NCI-H1048 (cell line): ENCODE data around the gene TBL1Y.
"Not testable (repeated sequence)": the region's sequence is repeated elsewhere in the genome, so short reads cannot be mapped to it uniquely, and the experiment has no call there.

ENCODE experiments used
- DNase-seq: peaks from one replicate; lab custom pipeline; 2025; lab: John Stamatoyannopoulos, UW

Gene TBL1Y

DNA sequence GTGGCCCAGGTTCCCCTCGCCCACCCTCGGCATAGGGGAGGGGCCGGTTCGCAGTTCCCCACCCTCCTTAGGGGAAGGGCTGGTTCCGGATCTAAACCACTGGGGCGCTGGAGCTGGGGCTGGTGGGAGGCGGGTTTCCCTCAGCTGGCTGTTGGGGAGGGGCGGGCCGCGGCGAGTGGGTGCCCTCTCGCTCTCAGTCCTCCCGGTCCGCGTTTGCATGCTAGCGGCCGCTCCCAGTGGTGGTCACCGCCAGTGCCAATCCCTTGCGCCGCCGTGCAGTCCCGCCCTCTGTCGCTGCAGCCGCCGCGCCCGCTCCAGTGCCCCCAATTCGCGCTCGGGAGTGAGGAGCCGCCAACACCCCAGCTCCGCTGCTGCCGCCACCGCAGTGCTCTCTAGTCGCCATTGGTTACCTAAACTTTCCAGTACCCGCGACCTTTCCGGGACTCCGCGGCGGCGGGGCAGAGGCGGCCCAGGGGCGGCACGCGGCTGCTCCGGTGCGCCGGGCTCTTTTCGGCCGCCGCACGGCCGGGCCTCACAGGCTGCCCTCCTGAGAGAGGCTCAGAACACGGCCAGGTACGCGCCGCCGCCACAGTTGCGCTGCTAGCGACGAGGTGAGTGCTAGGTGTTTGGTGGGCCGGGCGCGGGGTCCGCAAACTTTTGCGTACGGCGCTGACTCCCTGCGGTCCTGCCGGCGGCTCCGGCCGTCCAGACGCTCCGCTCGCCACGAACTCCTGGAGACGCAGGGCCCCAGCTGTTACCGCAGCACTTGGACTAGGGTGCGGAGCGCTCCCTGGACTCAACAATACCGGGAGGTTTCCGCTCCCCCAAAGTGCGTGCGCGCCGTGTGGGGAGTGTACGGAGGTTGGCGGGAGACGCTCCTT, at the start of gene TBL1Y:
TSS of gene TBL1Y (plus strand) at position 326 of the 881 bp plus-strand sequence. CDS start 114,388 bp downstream, outside the sequence.
- DNase-seq: no peak

DNA sequence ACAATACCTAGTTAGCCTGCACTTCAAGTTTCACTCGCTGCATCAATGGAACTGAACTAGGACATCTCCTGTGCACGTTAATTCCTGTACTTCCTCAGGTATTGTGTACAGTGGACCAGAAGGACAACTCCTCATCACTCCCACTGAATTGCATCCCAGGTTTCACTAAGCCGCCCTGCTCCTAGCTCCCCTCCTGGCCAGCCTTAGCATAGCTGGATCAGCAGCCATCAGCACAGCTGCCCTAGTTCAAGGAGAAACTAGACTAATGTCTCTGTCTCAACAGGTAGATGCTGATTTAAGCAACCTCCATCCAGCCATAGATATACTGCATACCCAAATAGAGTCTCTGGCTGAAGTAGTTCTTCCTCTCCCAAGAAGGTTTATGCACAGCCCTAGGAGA, 16.0 kb upstream of the TBL1Y start:
- no peak for DNase-seq

DNA sequence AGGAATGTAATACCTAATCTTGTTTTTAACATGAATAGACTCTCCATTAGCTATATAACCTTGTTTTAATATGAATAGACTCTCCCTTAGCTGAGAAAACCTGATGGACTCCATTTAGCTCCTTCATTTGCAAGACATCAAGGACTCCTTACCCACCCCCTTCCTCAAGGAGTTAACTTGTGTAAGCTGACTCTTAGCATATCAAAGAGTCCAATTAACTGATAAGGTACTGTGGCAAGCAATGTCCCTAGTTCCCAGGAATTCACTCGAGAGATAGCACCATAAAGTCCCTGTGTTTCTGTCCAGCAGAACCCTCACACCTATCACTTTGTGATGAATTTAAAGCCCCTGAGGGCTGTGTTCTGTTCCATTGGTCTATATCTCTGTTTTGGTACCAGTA, 15.3 kb upstream of the TBL1Y start:
- DNase-seq: no peak

DNA sequence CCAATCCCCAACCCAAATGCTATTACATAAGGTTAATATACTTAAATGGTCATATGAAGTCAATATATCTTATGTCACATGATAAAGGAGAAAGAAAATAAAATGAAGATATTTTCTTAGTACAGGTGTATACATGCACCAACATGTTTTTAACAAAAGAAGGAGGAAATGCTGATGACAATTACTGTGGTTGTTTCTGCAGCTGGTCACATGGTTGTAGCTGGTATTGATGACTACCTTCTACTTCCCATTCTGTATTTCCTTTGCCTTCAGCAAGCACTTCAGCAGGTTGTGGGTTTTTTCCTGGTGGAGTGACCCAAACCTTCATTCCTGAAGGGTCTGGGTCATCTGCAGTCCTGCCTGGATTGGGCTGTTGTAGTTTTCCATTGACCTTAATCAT, 8.4 kb upstream of the TBL1Y start:
- not testable (repeated sequence) for DNase-seq

DNA sequence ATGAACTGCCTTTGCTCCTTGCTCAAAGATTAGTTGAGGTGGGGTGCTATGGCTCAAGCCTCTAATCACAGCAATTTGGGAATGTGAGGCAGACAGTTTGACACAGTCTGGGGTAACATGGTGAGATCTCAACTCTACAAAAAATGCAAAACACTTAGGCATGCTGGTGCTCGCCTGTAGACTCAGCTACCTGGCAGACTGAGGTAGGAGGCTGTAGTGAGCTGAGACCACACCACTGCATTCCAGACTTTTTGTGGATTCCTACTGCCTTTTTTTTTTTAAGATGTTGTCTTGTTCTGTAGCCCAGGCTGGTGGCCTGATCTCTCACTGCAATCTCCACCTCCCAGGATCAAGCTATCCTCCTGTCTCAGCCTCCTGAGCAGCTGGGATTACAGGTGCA, 2.9 kb upstream of the TBL1Y start:
- DNase-seq: no peak

DNA sequence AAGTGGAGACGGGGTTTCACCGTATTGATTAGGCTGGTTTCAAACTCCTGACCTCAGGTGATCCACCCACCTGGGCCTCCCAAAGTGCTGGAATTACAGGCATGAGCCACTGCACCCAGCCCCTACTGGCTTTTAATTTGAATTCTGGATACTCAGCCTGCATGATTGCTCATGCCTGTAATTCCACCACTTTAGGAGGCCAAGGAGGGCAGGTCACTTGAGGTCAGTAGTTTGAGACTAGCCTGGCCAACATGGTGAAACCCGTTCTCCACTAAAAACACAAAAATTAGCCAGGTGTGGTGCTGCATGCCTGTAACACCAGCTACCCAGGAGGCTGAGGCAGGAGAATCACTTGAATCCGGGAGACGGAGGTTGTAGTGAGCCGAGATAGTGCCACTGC, 2.5 kb upstream of the TBL1Y start:
- not testable (repeated sequence) for DNase-seq

DNA sequence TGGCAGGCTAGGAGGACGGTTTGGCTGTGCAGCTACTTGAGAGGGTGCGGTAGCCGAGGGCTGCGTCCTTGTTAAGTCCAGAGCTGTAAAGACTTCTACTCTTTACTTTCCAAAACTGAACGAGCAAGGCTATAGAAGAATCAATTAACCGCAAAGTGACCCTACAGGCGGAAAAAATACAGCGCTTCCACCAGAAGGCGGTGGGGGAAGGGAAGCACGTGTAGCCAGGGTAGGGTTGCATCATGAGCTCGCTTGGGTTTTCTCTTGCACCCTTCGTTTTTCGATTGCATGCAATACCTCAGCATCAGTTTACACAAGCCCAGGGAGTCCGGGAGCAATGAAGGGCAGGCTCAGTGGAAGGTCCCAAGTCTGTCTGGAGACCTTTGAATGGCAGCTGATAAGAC, 1.4 kb upstream of the TBL1Y start:
- DNase-seq: no peak

DNA sequence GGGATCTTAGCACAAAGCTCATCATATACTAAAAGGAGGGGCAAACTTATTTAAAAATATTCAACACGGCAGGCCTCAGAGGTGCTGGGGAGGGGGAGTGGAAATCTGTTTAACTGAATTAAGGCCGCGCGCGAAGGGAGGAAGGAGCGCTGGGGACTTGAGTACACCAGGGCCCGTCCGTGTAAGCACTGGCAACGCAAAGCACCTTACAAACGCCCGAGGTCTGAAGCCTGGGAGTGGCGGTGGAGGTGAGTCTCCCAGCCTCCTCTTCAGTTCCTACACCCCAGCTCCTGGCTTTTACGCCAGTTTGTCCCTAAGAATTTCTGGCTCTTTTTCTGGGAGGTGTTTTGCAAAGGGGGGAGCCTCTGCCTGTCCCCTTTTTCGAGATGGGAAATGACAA, 641 bp upstream of the TBL1Y start:
- DNase-seq: no peak

DNA sequence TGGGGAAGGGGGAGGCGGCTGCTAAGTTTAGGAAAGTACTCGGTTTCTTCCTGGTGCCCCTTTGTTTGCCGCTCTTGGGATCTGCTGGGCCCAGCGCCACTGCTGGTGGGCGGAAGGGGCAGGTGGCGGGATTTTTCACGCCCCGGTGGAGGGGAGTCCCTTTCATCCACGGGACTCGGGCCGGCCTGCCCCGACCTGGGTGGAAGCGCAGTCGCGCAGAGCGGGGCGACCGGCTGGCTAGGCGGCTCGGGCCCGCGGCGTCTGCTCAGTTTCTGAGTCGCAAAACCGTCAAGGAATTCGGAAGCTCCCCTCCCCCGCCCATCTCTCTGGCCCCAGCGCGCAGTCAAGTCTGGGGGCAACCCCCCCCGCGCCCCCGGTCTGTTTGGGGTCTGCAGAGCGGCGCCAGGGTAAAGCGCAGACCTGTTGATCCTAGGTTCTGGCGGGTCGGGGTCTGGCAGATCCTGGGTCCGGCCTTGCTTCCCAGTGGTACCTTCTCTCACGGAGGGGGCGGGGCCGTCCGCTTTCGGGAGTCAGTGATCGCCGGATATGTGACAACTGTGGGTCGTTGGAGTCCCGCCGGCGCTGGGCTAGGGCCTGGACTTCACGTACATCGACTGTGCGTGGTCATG, 870 bp downstream of the TBL1Y start, which contains the start of gene AMELY:
TSS of gene AMELY (minus strand) at position 500 of the 629 bp plus-strand sequence. CDS start 39,144 bp downstream, outside the sequence.
- DNase-seq: no peak

DNA sequence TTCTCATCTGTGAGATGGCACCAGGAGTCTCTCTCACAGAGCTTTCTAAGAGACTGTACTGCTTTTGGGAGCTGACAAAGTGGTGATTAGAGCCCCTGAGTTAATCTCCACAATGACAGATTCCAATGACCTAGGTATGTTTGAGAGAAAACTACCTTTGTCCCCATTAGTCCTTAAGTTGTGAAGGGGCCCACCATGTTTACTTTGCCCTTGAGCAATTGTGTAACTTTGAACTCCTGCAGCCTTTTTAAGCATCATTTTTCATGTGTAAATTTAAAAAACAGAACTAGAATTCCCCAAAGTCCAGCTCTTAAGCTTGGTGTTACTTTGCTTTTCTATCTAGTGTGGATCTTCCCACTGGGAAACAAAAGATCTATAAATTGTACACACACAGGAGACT, 2.9 kb downstream of the TBL1Y start:
- DNase-seq: no peak

DNA sequence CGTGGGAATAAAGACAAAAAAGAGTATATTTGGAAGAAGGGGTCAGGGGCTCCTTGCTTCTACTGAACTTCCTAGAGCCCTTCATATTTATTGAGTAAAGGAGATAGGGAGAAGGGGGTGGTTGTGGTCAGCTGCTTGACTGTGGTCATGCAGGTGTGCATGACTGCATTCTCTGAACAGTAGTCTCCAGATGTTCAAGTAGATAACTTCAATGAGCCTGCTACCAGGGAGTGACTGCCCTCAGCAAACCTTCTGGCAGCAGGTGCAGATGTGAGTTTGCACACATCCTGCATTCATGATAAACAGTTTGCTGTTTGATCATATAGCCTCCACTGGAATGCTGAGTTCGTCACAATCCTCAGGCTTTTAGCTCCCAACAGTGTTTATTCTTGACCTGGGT, 10.6 kb downstream of the TBL1Y start:
- DNase-seq: no peak

DNA sequence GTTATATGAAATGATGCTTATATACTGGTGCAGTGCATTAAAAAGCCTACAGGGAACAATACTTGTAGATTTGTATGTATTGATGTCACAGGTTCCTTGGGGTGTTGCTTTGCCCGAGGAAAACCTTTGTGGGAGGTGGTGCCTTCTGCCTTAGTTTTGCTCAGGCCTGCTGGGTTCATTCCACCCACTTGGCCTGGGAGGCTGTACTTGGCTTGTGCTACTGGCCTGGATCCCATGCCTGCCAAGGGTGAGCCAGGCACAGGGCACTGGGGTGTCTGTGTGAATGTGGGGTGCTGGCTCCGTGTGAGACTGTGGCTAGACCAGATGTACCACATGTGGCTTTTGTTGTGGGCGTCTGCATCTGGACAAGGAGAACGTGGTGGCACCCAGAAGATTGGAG, 17.8 kb downstream of the TBL1Y start:
- no peak for DNase-seq

DNA sequence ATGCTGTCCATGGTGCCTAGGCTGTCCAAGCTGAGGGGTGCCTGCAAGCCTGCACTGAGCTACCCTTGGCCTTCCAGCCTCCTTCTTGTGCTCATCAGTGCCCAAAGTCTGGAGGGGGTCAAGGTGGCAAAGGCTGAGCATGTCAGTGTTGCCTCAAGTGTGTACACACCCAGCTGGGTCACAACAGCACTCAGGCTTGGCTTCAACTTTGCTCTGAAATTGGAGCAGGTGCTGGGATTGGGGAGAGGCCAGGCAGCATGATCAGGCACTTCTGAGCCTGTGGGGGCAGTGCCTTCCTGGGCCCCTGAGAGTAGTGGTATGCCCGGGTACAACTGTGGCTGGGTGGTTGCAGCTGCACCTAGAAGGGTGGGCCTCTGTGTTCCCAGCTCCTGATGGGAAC, 18.7 kb downstream of the TBL1Y start:
- DNase-seq: no peak

DNA sequence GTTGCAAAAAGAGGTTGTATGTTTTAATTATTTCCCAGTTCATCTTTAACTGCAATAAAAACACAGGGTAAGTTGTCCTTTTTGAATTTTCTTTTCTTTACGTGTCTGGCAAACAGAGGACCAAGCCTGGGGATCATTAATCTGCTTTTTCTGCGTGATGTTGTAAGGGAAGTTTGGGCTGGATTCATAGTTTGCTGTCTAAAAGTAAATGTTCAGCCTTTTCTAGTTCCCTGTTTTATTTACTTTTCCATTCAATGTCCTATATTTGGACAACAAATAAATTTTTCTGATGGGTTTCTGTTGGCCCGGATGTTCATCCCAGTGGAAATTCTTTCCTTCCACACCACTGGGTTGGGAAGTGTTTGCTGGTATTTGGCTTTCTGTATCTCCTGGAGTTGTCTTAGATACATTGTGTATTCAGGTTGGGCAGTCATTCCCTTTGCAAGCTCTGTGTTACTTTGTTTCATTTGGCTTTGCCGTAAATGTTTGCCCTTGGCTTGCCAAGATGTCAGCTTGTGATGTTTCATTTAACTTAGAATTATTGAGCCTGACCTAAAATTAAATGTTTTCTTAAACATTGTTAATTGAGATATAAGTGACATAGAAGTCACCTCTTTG, 21.4 kb downstream of the TBL1Y start:
- DNase-seq: no peak

DNA sequence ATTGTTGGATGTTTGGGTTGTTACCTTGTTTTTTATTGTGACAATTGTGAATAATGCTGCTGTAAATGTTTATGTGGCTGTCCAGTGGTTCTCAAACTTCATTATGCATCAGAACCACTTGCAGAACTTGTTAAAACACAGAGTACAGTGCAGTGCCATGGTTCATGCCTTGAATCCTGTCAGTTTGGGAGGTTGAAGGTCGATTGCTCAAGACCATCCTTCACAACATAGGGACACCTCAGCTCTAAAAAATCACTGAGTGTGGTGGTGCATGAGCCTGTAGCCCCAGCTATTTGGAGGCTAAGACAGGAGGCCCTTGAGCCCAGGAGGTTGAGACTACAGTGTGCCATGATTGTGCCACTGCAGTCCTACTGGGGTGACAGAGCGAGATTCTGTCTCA, 25.0 kb downstream of the TBL1Y start:
- no peak for DNase-seq

DNA sequence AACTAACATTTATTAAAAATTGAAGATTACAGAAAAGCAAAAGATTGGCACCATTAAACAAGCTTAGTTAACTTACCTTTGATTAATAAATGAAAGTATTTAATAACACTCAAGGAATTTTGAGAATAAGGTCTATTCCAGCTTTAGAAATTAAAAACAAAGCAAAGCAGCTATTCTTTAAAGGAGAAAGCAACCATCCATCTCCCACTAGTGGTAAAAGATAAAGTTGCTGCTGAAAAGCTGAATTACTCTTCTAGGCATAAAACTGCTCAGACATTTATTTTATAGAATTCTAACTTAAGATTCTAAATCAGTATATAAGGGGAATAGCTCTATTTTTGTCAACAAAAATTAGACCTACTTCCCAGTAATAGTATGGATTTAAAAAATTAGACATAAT, 37.2 kb downstream of the TBL1Y start:
- no peak for DNase-seq

DNA sequence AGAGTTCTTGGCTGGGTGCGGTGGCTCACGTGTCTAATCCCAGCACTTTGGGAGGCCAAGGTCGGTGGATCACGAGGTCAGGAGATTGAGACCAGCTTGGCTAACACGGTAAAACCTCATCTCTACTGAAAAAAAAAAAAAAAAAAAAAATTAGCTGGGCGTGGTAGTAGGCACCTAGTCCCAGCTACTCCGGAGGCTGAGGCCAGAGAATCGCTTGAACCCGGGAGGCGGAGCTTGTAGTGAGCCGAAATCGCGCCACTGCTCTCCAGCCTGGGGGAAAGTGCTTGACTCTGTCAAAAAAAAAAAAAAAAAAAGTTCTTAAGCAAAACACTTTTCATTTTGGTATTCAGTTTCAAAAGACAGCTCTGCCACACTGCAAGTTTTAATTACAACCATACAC, 37.9 kb downstream of the TBL1Y start:
- no peak for DNase-seq

DNA sequence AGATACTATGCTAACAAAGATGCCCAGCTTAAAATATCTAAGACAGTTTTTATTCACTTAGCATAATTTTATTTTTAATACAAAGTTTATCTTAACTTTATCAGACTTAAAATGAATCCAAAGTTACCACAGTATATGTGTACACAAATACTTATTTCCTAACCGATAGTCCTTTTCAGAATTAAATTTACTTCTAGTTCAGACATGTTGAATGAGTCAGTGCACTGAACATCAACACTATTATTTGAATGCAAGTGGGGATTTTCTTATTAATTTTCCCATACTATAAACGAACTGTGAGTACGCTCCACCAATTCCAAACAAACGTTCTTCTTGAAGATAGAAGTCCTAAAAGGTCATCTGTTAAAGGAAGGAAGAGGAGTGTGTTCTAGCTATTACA, 39.5 kb downstream of the TBL1Y start:
- no peak for DNase-seq

DNA sequence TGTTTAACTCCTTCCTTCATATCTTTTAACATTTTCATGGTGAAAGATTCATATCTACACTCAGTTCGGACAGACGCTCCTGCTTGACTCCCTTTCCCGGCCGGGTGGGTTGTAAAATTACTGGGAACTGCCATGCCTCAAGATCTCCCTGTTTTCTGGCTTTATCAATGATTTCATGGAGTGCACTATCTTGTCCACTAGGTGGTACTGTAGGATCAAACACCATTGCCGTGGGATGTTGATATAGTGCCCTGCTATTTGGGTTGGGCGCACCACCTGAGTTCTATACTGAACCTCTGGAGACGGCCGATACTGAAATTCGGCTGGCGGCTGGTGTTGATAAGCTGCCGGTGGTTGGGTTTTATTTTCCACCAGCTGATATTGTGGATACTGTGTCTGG, 54.2 kb downstream of the TBL1Y start:
- DNase-seq: no peak

DNA sequence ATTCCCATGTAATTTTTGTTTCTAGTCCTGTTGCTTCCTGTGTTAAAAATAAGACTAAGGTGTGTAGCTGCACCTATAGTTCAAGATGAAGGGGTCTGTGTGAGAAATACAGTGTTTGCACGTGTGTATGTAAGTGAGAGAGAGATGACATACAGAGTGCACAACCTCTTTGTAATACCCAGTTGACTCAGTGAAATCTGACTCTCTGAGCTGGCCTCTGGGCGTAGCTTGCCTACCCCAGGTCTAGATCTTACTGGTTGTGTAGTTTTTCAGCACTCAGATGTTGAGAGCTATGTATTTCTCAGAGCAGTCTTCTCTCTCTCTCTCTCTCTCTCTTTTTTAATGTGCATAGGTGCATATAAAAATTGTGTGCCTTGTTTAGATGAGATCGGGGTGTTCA, 56.0 kb downstream of the TBL1Y start:
- DNase-seq: no peak

DNA sequence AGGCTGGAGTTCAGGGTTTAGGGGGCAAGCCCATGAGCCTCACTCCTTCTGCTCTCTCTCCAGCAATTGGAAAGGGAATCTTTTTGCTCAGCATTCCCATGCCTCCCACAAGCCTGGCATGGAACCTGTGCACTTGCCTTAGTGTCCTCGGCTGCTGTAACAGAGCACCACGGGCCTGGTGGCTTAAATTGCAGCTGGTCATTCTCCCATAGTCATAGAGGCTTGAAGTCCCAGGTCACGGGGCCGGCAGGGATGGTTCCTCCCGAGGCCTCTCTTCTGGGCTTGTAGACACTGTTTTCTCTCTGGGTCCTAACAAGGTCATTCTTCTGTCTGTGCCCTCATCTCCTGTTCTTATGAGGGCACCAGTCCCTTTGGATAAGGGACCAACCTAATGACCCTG, 57.2 kb downstream of the TBL1Y start:
- DNase-seq: no peak

DNA sequence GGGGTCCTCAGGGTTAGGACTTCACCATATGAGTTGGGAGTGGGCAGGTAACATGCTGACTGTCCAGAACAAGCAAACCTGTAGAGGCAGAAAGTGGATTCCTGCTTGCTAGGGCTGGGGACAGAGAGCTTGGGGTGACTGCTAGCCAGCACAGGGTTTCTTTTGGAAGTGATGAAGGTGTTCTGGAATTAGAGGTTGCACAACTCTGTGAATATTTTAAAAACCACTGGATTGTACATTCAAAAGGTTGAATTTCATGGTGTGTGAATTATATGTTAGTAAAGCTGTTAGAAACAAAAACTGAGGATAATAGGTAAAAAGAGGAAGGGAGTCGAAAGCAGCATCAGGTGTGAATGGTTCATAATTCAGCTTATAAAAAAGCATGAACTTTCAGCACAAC, 57.7 kb downstream of the TBL1Y start:
- DNase-seq: no peak

DNA sequence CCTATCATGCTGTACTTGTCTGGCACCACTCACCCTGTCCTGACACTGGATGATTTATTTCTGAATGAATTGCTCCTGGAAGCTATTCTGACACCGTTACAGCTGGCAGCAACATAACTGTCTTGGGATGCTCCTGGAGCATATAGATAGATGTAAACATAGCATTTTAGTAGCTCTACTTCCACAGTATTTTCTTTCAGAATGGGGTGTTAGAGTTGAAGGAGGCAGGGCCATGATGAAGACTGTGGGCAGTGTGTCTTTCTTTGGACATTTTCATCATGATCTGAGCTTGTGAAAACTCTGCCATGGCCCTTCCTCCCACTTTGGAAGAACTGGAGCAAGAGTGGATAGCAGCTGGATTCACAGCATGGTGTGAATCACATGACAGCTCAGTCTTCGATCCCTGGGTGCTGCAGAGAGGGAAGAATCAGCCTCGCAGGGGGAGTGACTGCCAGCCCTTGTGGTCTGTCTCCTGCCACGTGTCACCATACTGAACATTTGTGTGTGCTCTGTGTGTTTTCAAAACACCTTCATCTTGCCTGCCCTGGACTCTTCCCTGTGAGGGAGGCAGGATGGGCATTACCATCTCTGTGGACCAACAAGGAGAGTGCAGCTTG, 61.9 kb downstream of the TBL1Y start:
- DNase-seq: no peak
